ENCODE data around the gene CEACAM5. TPM values are rescaled to one million over a fixed set of nuclear protein-coding genes. Genes with fewer than 3 reads are reported as not detected.

The CEACAM5 gene
- not detected in 2 replicates for total RNA-seq (2014; rRNA removed; shearing (Covaris generic))

DNA sequence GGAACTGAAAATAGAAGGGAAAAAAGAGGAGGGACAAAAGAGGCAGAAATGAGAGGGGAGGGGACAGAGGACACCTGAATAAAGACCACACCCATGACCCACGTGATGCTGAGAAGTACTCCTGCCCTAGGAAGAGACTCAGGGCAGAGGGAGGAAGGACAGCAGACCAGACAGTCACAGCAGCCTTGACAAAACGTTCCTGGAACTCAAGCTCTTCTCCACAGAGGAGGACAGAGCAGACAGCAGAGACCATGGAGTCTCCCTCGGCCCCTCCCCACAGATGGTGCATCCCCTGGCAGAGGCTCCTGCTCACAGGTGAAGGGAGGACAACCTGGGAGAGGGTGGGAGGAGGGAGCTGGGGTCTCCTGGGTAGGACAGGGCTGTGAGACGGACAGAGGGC lies at the start of gene CEACAM5:
Gene CEACAM5 (plus strand): TSS at position 146 of the 400 bp plus-strand sequence. CDS start 106 bp downstream, at position 252.
- DNase-seq (ENCODE audit: low read depth), result no peak

DNA sequence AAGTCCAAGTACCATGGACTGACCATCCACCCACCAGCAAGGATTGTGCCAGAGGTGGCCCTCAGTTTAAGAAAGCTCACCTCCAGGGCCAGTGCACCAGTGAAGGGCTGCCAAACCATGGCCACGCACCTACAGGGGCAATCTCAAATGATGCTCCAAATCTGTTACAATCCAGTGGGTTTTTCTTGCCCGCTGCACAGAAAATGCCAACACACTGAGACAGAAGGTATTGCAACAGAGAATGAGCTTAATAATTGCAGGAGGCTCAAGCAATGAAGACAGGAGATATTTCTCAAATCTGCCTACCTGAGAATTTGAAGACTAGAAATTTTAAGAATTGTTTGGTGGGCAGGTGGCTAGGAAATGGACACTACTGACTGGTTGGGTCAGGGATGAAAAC lies 42.4 kb upstream of the CEACAM5 start:
- no peak for DNase-seq (ENCODE audit: low read depth)

DNA sequence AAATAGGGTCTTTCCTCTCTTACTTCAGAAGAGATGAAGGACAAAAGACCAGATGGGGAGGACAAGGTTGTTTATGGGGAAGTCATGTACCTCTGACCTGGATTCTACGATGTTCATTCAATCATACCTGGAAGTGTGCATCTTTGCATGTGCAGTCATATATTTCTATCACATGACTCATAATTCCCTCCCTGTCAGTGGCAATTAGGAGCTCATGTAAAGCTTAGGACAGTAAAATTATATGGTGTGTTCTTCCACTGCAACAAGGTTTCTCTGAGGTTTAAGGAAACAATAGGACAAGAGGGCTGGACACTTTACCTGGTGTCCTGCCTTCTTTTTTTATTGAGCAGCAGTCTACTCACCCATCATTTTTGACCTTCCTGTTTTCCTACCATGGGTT lies 40.1 kb upstream of the CEACAM5 start:
- DNase-seq (ENCODE audit: low read depth), result no peak

DNA sequence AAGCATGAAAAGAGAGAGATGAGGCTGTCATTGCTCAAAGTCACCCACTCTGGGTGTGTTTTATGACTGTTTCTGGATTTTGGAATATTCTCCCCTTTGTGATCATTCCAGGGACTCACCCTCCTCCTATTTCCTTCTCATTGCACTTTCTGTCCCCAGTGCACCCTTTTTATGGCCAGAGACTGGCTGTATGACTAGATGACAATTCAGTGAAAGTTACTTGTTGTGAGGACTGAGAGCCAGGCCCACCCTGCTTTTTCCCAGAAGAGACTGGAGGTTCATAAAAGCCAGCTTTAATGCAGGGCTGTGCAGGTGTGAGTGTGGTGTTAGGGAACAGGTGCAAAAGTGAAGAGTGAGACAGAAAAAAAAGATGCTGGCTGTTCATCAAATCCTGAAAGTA lies 37.7 kb upstream of the CEACAM5 start:
- no peak for DNase-seq (ENCODE audit: low read depth)

DNA sequence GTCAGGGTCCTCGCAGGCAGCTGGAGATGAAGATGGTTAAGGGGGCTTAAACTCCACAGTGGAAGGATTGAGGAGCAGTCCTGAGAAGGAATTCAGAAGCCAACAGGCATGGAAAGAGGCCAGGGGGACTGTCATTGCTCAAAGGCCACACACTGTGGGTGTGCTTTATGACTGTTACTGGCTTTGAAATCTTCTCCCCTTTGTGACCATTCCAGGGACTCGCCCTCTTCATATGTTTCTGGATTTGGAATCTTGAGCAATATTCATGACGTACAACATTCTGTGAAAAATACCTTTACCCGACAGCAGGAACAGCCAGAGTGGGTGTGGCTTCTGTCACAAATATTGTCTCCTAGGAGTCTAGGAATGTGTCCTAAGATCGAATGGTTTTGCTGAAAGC lies 36.9 kb upstream of the CEACAM5 start:
- DNase-seq (ENCODE audit: low read depth), result no peak

DNA sequence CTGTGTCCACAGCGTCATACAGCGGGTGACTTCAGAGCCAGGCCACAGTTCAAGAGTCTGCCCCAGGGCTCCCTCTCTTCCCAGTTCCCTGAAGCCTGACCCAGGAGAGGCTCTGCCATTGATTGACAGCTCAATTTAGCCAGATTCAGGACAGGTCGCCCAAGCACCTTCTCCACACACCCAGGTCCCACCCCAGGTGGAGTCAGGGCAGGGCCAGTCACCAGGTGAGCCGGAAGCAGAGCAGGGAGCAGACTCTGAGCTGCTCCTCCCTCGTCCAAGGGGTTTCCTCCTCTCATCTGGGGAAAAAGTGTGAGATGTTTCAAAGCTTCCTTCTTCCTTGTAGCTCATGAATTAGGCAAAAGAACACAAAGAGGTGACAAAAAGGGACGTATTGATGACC lies 26.0 kb upstream of the CEACAM5 start:
- DNase-seq (ENCODE audit: low read depth), result no peak

DNA sequence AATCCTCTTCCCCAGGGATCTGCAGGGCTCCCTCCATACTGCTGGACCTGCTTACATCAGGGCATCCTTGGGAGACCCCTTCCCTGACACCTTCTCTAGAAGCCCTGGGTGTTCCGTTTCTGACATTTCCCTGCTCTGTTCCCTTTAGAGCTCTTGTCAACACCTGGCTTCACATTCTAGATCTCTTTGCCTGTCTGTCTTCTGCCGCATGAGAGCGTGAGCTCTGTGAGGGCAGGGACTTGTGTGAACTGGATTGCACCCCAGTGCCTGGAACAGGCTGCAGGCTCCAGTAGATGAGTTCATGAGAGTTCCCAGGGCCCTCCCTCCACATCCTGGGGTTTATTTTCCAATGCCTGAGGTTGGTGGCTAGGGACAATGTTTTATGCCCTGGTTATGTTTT lies 21.0 kb upstream of the CEACAM5 start:
- no peak for DNase-seq (ENCODE audit: low read depth)

DNA sequence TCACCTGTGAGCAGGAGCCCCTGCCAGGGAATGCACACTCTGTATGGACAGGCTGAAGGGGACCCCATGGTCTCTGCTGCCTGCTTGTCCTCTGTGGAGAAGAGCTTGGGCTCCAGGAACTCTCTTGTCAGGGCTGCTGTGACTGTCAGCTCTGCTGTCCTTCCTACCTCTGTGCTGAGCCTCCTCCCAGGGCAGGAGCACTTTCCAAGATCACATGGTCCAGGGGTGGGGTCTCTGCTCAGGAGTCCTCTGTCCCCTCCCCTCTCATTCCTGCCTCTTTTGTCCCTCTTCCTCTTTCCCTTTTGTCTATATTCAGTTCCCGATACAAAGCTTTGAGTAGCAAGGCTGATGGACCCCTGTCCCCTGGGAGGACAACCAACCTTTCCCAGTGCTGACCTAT lies 20.3 kb upstream of the CEACAM5 start, which contains the start of gene CEACAM7:
Gene CEACAM7 (minus strand): TSS at position 173 of the 400 bp plus-strand sequence. CDS start 105 bp downstream, at position 68.
- no peak for DNase-seq (ENCODE audit: low read depth)

DNA sequence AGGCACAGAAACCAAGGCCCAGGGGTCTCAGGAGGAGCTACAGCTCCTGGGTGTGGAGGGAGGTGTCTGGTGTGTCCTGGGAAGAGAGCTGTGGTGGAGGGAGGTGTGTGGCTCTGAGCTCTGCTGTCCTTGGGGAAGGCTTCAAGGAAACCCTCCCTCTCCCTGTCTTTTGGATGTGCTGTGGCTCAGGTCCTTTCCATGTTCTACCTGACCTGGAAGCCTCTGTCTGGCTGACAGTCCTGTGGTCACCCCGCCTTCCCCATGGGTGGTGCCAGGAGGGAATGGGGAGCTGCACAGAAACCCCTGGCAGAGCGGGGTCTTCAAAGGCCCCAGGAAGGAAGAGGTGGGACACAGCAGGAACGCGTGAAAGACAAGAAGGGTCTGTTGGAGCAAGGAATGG lies 19.7 kb upstream of the CEACAM5 start:
- no peak for DNase-seq (ENCODE audit: low read depth)

DNA sequence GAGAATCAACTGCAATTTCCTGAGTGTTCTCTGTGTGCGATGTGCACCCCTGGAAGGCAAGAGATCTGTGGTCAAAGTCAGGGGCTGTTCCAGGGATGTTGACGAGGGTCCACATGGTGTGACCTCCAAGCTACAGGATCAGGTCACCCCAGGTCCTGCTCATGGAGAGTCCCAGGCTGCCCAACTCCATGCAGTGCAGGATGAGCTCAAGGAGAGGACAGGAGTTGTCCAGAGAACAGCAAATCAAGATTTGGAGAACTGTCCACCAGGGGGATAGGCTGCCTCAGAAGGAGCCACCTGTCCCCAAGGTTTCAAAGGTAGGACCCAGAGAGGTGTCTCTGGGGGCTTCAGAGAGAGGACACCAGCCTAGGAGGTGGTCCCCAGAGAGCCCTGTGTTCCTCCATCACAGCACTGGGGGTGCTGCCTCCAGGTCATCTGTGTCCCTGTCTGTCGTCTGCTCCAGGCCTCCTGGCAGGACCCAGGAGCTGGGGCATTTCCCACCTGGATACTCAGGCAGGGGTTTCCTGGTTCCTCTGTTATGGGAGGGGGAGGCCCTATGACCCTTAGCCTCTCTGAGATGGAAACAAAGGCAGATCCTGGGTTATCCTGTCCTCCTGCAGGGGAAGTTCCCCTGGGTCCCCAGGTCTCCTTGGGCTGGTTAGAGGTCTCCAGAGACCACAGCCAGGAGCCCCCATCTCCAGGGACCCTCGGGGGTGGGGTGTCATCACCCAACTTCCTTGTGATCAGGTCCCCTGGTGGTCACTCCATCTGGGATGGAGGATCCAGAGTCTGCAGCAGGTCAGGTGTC lies 18.2 kb upstream of the CEACAM5 start:
- no peak for DNase-seq (ENCODE audit: low read depth)

DNA sequence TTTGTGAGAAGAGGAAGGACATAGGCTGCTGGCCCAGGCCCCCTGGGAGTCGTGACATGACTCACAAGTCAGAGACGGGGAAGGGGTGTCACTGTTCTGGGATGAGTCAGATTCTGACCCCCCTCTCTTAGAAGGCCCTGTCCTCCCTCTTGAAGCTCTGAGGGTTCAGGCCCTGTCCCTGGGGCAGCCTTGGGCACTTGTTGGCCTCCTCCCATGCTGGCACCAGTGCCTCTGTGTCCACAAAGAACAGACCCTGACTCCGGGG lies 17.7 kb upstream of the CEACAM5 start:
- DNase-seq (ENCODE audit: low read depth), result no peak

DNA sequence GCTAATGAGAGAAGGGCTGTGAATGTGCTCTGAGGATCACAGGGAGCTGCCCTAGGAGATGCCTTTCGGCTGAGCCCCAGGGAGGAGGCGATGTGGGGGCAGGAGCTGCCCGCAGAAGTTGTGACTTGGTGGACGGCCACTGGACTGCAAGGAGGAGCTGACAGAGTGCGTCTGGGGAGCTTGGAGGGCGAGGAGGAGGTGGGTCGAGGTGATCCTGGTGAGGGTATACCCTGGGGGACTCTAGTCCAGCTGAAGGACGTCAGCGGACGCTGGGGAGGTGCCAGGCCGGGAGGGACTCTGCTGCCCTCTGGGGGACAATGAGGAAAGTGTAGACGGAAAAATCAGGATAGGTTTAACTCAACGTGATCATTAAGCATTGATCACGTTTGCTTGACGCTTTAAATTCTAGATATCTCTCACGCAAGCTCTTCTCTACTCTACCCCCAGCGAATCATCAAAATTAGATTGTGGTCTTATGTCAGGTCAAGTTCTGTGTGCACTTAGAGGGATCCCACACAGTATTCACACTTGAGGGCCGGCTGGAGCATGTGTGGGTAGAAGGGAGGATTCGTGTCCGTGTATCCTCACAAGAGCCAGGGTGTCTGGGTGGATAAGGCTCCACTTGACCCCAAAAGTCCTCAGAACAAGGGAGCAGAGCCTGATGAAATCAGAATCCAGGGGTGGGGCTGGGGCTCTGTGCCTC lies 17.0 kb upstream of the CEACAM5 start:
- peak; percentile 28 for DNase-seq (ENCODE audit: low read depth)

DNA sequence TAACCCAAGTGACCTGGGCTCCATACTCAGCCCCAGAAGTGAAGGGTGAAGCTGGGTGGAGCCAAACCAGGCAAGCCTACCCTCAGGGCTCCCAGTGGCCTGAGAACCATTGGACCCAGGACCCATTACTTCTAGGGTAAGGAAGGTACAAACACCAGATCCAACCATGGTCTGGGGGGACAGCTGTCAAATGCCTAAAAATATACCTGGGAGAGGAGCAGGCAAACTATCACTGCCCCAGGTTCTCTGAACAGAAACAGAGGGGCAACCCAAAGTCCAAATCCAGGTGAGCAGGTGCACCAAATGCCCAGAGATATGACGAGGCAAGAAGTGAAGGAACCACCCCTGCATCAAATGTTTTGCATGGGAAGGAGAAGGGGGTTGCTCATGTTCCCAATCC lies 14.2 kb upstream of the CEACAM5 start:
- no peak for DNase-seq (ENCODE audit: low read depth)

DNA sequence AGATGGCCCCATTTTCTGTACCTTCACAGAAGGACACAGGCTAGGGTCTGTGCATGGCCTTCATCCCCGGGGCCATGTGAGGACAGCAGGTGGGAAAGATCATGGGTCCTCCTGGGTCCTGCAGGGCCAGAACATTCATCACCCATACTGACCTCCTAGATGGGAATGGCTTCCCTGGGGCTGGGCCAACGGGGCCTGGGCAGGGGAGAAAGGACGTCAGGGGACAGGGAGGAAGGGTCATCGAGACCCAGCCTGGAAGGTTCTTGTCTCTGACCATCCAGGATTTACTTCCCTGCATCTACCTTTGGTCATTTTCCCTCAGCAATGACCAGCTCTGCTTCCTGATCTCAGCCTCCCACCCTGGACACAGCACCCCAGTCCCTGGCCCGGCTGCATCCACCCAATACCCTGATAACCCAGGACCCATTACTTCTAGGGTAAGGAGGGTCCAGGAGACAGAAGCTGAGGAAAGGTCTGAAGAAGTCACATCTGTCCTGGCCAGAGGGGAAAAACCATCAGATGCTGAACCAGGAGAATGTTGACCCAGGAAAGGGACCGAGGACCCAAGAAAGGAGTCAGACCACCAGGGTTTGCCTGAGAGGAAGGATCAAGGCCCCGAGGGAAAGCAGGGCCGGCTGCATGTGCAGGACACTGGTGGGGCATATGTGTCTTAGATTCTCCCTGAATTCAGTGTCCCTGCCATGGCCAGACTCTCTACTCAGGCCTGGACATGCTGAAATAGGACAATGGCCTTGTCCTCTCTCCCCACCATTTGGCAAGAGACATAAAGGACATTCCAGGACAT lies 13.4 kb upstream of the CEACAM5 start:
- DNase-seq (ENCODE audit: low read depth), result no peak

DNA sequence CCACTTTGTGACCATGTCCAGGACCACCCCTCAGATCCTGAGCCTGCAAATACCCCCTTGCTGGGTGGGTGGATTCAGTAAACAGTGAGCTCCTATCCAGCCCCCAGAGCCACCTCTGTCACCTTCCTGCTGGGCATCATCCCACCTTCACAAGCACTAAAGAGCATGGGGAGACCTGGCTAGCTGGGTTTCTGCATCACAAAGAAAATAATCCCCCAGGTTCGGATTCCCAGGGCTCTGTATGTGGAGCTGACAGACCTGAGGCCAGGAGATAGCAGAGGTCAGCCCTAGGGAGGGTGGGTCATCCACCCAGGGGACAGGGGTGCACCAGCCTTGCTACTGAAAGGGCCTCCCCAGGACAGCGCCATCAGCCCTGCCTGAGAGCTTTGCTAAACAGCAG lies 12.7 kb upstream of the CEACAM5 start:
- no peak for DNase-seq (ENCODE audit: low read depth)

DNA sequence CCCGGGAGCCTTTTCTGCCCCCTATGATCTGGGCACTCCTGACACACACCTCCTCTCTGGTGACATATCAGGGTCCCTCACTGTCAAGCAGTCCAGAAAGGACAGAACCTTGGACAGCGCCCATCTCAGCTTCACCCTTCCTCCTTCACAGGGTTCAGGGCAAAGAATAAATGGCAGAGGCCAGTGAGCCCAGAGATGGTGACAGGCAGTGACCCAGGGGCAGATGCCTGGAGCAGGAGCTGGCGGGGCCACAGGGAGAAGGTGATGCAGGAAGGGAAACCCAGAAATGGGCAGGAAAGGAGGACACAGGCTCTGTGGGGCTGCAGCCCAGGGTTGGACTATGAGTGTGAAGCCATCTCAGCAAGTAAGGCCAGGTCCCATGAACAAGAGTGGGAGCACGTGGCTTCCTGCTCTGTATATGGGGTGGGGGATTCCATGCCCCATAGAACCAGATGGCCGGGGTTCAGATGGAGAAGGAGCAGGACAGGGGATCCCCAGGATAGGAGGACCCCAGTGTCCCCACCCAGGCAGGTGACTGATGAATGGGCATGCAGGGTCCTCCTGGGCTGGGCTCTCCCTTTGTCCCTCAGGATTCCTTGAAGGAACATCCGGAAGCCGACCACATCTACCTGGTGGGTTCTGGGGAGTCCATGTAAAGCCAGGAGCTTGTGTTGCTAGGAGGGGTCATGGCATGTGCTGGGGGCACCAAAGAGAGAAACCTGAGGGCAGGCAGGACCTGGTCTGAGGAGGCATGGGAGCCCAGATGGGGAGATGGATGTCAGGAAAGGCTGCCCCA lies 11.8 kb upstream of the CEACAM5 start:
- DNase-seq (ENCODE audit: low read depth), result no peak

DNA sequence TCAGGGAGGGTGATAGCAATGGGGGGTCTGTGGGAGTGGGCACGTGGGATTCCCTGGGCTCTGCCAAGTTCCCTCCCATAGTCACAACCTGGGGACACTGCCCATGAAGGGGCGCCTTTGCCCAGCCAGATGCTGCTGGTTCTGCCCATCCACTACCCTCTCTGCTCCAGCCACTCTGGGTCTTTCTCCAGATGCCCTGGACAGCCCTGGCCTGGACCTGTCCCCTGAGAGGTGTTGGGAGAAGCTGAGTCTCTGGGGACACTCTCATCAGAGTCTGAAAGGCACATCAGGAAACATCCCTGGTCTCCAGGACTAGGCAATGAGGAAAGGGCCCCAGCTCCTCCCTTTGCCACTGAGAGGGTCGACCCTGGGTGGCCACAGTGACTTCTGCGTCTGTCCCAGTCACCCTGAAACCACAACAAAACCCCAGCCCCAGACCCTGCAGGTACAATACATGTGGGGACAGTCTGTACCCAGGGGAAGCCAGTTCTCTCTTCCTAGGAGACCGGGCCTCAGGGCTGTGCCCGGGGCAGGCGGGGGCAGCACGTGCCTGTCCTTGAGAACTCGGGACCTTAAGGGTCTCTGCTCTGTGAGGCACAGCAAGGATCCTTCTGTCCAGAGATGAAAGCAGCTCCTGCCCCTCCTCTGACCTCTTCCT lies 11.1 kb upstream of the CEACAM5 start:
- no peak for DNase-seq (ENCODE audit: low read depth)

DNA sequence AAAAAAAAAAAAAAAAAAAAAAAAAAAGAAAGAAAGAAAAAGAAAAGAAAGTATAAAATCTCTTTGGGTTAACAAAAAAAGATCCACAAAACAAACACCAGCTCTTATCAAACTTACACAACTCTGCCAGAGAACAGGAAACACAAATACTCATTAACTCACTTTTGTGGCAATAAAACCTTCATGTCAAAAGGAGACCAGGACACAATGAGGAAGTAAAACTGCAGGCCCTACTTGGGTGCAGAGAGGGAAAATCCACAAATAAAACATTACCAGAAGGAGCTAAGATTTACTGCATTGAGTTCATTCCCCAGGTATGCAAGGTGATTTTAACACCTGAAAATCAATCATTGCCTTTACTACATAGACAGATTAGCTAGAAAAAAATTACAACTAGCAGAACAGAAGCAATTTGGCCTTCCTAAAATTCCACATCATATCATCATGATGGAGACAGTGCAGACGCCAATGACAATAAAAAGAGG lies 9.6 kb upstream of the CEACAM5 start:
- DNase-seq (ENCODE audit: low read depth), result no peak

DNA sequence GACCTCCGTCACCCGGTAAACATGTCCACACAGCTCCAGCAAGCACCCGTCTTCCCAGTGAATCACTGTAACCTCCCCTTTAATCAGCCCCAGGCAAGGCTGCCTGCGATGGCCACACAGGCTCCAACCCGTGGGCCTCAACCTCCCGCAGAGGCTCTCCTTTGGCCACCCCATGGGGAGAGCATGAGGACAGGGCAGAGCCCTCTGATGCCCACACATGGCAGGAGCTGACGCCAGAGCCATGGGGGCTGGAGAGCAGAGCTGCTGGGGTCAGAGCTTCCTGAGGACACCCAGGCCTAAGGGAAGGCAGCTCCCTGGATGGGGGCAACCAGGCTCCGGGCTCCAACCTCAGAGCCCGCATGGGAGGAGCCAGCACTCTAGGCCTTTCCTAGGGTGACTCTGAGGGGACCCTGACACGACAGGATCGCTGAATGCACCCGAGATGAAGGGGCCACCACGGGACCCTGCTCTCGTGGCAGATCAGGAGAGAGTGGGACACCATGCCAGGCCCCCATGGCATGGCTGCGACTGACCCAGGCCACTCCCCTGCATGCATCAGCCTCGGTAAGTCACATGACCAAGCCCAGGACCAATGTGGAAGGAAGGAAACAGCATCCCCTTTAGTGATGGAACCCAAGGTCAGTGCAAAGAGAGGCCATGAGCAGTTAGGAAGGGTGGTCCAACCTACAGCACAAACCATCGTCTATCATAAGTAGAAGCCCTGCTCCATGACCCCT lies 9.0 kb upstream of the CEACAM5 start:
- peak; percentile 28 for DNase-seq (ENCODE audit: low read depth)

DNA sequence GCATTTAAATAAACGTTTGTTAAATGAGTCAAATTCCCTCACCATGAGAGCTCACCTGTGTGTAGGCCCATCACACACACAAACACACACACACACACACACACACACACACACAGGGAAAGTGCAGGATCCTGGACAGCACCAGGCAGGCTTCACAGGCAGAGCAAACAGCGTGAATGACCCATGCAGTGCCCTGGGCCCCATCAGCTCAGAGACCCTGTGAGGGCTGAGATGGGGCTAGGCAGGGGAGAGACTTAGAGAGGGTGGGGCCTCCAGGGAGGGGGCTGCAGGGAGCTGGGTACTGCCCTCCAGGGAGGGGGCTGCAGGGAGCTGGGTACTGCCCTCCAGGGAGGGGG lies 8.5 kb upstream of the CEACAM5 start:
- no peak for DNase-seq (ENCODE audit: low read depth)

All from Daoy (cell line).